ENCODE results near the gene CKS2. TPM values are rescaled to one million over a fixed set of nuclear protein-coding genes. Genes with fewer than 3 reads are reported as not detected.
"Not testable (repeated sequence)": the region's sequence is repeated elsewhere in the genome, so short reads cannot be mapped to it uniquely, and the experiment has no call there.

Gene CKS2
- total and polyA plus RNA-seq, 4 donors, result 17.4 to 113 (median 37.9) TPM

DNA sequence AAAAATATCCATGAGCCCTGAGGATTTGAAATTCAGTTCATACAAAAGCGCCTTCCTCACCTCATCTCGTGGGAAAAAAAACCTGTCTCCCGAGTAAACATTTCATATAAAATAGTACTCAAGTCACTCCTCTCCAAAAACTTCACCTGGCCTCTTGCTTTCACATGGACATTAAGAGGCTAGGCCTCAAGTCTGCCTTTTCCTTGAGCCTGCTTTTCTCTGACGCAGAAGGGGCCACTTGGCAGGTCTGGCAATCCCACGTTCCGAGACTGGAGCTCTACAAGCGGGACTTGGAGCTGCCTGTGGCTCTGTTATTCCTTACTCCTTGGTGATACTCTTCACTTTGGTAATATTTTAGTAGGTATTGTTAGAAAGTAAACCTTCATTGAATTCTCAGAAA is 26.9 kb upstream of the CKS2 start:
- Histone ChIP-seq H3K9me3 (ENCODE audit: control insufficient read depth in 4 of 4, insufficient read depth in 3 of 4, low read length in 3 of 4) (no peaks in the 10 kb centered on the region), H3K4me1 (ENCODE audit: control insufficient read depth in 5 of 5, insufficient read depth in 5 of 5, low read length in 5 of 5) (peaks cover 0 to 9% (median 2%) of the 10 kb centered on the region in 5 donors), H3K4me3 (no peak overlapping the region), H3K27ac (ENCODE audit: low read depth in 1 of 2, low read length in 1 of 2) (no peak overlapping the region), H3K27me3 (ENCODE audit: control insufficient read depth in 3 of 3, insufficient read depth in 3 of 3, low read length in 2 of 3) (no peaks in the 10 kb centered on the region), H3K36me3 (ENCODE audit: control insufficient read depth in 4 of 4, insufficient read depth in 4 of 4, low read length in 4 of 4) (no peaks in the 10 kb centered on the region), H3K9ac (ENCODE audit: insufficient read depth in 1 of 2, low read length in 2 of 2) (no peak overlapping the region)
- no peak for ATAC-seq (ENCODE audit: insufficient read depth, low FRiP score)
- TF ChIP-seq CTCF (IDR thresholded peaks at IDR 0.05; ENCODE audit: control extremely low read depth, extremely low read depth), result no peak
- WGBS, 2 donors, result 76 to 90% methylated on average over 7 of the region's 7 CpGs
- peak in 1 of 3 donors; percentile 39 for DNase-seq

DNA sequence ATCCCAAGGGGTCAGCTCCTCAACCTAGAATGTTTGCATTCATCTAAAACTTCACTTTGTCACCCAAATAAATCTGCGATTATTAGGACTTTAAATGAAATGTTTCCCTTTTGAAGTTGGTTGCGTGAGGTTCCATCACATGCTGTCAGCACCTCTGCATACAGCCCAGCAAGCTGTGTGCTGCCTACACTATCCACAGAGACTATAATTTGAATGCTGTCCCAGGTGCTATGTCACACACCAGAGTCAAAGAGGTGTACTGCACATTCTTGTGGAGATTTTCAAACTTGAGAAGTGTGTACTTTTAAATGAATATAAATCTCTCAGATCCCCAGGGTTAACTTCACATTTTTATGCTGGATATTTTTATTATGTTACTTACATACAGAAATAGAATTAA is 19.3 kb upstream of the CKS2 start:
- H3K4me1 ChIP-seq (ENCODE audit: control insufficient read depth in 5 of 5, insufficient read depth in 5 of 5, low read length in 5 of 5), result no peaks in the 10 kb centered on the region
- no peak for TF ChIP-seq CTCF (IDR thresholded peaks at IDR 0.05; ENCODE audit: control extremely low read depth, extremely low read depth)
- no peaks in the 10 kb centered on the region for H3K9me3 ChIP-seq (ENCODE audit: control insufficient read depth in 4 of 4, insufficient read depth in 3 of 4, low read length in 3 of 4)
- no peak overlapping the region for H3K4me3 ChIP-seq
- ATAC-seq (ENCODE audit: insufficient read depth, low FRiP score) (no peak), DNase-seq (no peak)
- no peak overlapping the region for H3K27ac ChIP-seq (ENCODE audit: low read depth in 1 of 2, low read length in 1 of 2)
- WGBS, 2 donors, result 91 to 95% methylated on average over 2 of the region's 2 CpGs
- no peak overlapping the region for H3K9ac ChIP-seq (ENCODE audit: insufficient read depth in 1 of 2, low read length in 2 of 2)
- no peaks in the 10 kb centered on the region for H3K36me3 ChIP-seq (ENCODE audit: control insufficient read depth in 4 of 4, insufficient read depth in 4 of 4, low read length in 4 of 4)
- no peaks in the 10 kb centered on the region for H3K27me3 ChIP-seq (ENCODE audit: control insufficient read depth in 3 of 3, insufficient read depth in 3 of 3, low read length in 2 of 3)

DNA sequence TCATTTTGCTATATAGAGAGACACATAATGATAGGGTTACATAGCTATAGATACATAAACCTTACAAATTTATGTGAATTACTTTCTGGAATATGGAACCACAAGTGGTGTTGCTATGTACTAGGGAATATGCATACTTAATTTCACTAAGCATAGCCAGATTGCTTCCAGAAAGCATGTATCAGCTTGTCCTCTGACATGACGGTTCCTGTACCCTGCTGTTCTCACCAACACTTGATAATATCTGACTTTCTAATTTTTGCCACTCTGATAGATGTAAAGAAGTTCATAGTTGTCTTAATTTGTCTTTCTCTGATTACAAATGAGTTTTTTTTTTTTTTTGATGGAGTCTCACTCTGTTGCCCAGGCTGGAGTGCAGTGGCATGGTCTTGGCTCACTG is 18.0 kb upstream of the CKS2 start:
- H3K9ac ChIP-seq (ENCODE audit: insufficient read depth in 1 of 2, low read length in 2 of 2), result no peak overlapping the region
- no peak overlapping the region for H3K4me3 ChIP-seq
- TF ChIP-seq CTCF (IDR thresholded peaks at IDR 0.05; ENCODE audit: control extremely low read depth, extremely low read depth), result no peak
- no peak for DNase-seq
- H3K9me3 ChIP-seq (ENCODE audit: control insufficient read depth in 4 of 4, insufficient read depth in 3 of 4, low read length in 3 of 4), result no peaks in the 10 kb centered on the region
- no peak for ATAC-seq (ENCODE audit: insufficient read depth, low FRiP score)
- no peaks in the 10 kb centered on the region for H3K27me3 ChIP-seq (ENCODE audit: control insufficient read depth in 3 of 3, insufficient read depth in 3 of 3, low read length in 2 of 3)
- no peaks in the 10 kb centered on the region for H3K4me1 ChIP-seq (ENCODE audit: control insufficient read depth in 5 of 5, insufficient read depth in 5 of 5, low read length in 5 of 5)
- WGBS, 2 donors, result 100% methylated on average over 1 of the region's 1 CpG
- no peak overlapping the region for H3K27ac ChIP-seq (ENCODE audit: low read depth in 1 of 2, low read length in 1 of 2)
- no peaks in the 10 kb centered on the region for H3K36me3 ChIP-seq (ENCODE audit: control insufficient read depth in 4 of 4, insufficient read depth in 4 of 4, low read length in 4 of 4)

- Histone ChIP-seq H3K4me1 (ENCODE audit: control insufficient read depth in 5 of 5, insufficient read depth in 5 of 5, low read length in 5 of 5) (no peaks in the 10 kb centered on the region), H3K9ac (ENCODE audit: insufficient read depth in 1 of 2, low read length in 2 of 2) (no peak overlapping the region), H3K36me3 (ENCODE audit: control insufficient read depth in 4 of 4, insufficient read depth in 4 of 4, low read length in 4 of 4) (no peaks in the 10 kb centered on the region), H3K4me3 (no peak overlapping the region), H3K27me3 (ENCODE audit: control insufficient read depth in 3 of 3, insufficient read depth in 3 of 3, low read length in 2 of 3) (no peaks in the 10 kb centered on the region), H3K27ac (ENCODE audit: low read depth in 1 of 2, low read length in 1 of 2) (no peak overlapping the region), H3K9me3 (ENCODE audit: control insufficient read depth in 4 of 4, insufficient read depth in 3 of 4, low read length in 3 of 4) (no peaks in the 10 kb centered on the region)
- ATAC-seq (ENCODE audit: insufficient read depth, low FRiP score) (no peak), DNase-seq (no peak)
- no peak for TF ChIP-seq CTCF (IDR thresholded peaks at IDR 0.05; ENCODE audit: control extremely low read depth, extremely low read depth)
- WGBS, 2 donors, result 66 to 79% methylated on average over 5 of the region's 5 CpGs
These were observed 15.6 kb upstream of the CKS2 start for GRCh38 chr9:89295400-89295799.

DNA sequence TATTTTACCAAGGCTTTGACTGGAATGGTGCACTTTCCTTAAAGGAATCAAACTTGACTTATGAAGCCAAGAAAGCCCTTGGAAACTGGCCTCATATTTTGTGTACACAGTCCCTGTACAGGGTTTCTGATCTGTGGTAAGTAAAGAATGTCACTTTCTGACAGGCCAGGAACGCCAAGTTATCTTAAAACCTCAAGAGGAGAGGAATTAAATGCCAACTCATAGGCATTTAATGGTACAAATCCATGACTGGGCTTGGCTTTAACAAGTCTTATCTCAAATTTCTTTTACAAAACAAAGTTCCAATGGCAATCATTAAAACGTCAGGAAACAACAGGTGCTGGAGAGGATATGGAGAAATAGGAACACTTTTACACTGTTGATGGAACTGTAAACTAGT is 9.0 kb upstream of the CKS2 start:
- H3K27me3 ChIP-seq (ENCODE audit: control insufficient read depth in 3 of 3, insufficient read depth in 3 of 3, low read length in 2 of 3); H3K9me3 ChIP-seq (ENCODE audit: control insufficient read depth in 4 of 4, insufficient read depth in 3 of 4, low read length in 3 of 4); H3K4me3 ChIP-seq; H3K9ac ChIP-seq (ENCODE audit: insufficient read depth in 1 of 2, low read length in 2 of 2); H3K27ac ChIP-seq (ENCODE audit: low read depth in 1 of 2, low read length in 1 of 2); H3K4me1 ChIP-seq (ENCODE audit: control insufficient read depth in 5 of 5, insufficient read depth in 5 of 5, low read length in 5 of 5); ATAC-seq (ENCODE audit: insufficient read depth, low FRiP score); H3K36me3 ChIP-seq (ENCODE audit: control insufficient read depth in 4 of 4, insufficient read depth in 4 of 4, low read length in 4 of 4): not testable (repeated sequence)
- WGBS, 2 donors, result 62 to 68% methylated on average over 2 of the region's 2 CpGs
- peak in 2 of 3 donors; percentile 29 to 50 for DNase-seq
